T-helper 1 cell (primary cell): ENCODE data around the gene CAPNS2.
"Not testable (repeated sequence)": the region's sequence is repeated elsewhere in the genome, so short reads cannot be mapped to it uniquely, and the experiment has no call there.

Experiments used
- DNase-seq, 5 donors: peaks; one replicate each; pipeline ENCODE4 v3.0.0-alpha.2; 2012 to 2020

The CAPNS2 gene

GRCh38 chr16:55569025-55569424 lies 2.5 kb downstream of the CAPNS2 start:
- DNase-seq, result no peak

GRCh38 chr16:55570159-55570558 lies 3.7 kb downstream of the CAPNS2 start:
- DNase-seq, result no peak

GRCh38 chr16:55571191-55571897 lies 4.9 kb downstream of the CAPNS2 start:
- no peak for DNase-seq

- no peak for DNase-seq
Observed at GRCh38 chr16:55572439-55572838, 6.0 kb downstream of the CAPNS2 start.

GRCh38 chr16:55574811-55575210 lies 8.3 kb downstream of the CAPNS2 start:
- no peak for DNase-seq

GRCh38 chr16:55575496-55575895 lies 9.0 kb downstream of the CAPNS2 start:
- no peak for DNase-seq

GRCh38 chr16:55576384-55576783 lies 9.9 kb downstream of the CAPNS2 start:
- no peak for DNase-seq

GRCh38 chr16:55577887-55578286 lies 11.4 kb downstream of the CAPNS2 start:
- DNase-seq, result no peak

- DNase-seq, result no peak
Observed at GRCh38 chr16:55585631-55586030, 19.1 kb downstream of the CAPNS2 start.

GRCh38 chr16:55588799-55589198 lies 22.3 kb downstream of the CAPNS2 start:
- no peak for DNase-seq

GRCh38 chr16:55592306-55592705 lies 25.8 kb downstream of the CAPNS2 start:
- DNase-seq, result no peak

GRCh38 chr16:55597928-55598327 lies 31.4 kb downstream of the CAPNS2 start:
- no peak for DNase-seq

- DNase-seq, result no peak
Observed at GRCh38 chr16:55605754-55606336, 39.4 kb downstream of the CAPNS2 start.

- DNase-seq, result no peak
Observed at GRCh38 chr16:55613613-55614335, 47.3 kb downstream of the CAPNS2 start.

- DNase-seq, result no peak
Observed at GRCh38 chr16:55615071-55615470, 48.6 kb downstream of the CAPNS2 start.

- not testable (repeated sequence) for DNase-seq
Observed at GRCh38 chr16:55615670-55616069, 49.2 kb downstream of the CAPNS2 start.
